SJCRH30 (cell line): ENCODE measurements around the gene NDUFA1. TPM values are rescaled to one million over a fixed set of nuclear protein-coding genes. Genes with fewer than 3 reads are reported as not detected.
A peak's percentile ranks its signal among the peaks of the same experiment; 100 is the strongest.
"Not testable (repeated sequence)": the region's sequence is repeated elsewhere in the genome, so short reads cannot be mapped to it uniquely, and the experiment has no call there.

Source experiments
- DNase-seq, 2 experiments: peaks; one replicate each; pipeline ENCODE4 v3.0.0-alpha.2; 2015 to 2020
- H3K27ac ChIP-seq: fragments of 250-450 bp; sonication (Bioruptor Pico); 2 replicates; pipeline ENCODE4 v1.5.1; 2020; ENCODE audit warnings: mild to moderate bottlenecking, moderate library complexity
- H3K27me3 ChIP-seq: fragments of 250-450 bp; sonication (Bioruptor Pico); 2 replicates; pipeline ENCODE4 v1.5.1; 2020; ENCODE audit warnings: mild to moderate bottlenecking, moderate library complexity
- H3K36me3 ChIP-seq: fragments of 250-450 bp; sonication (Bioruptor Pico); 2 replicates; pipeline ENCODE4 v1.5.1; 2020; ENCODE audit warnings: mild to moderate bottlenecking, moderate library complexity
- H3K4me1 ChIP-seq: fragments of 250-450 bp; sonication (Bioruptor Pico); 2 replicates; pipeline ENCODE4 v1.5.1; 2020; ENCODE audit warnings: mild to moderate bottlenecking, moderate library complexity
- H3K4me3 ChIP-seq: fragments of 250-450 bp; sonication (Bioruptor Pico); 2 replicates; pipeline ENCODE4 v1.5.1; 2020; ENCODE audit warnings: mild to moderate bottlenecking, moderate library complexity
- H3K9me3 ChIP-seq: fragments of 250-450 bp; sonication (Bioruptor Pico); replicated peaks from 2 replicates; pipeline ENCODE4 v1.5.1; 2020; ENCODE audit warnings: mild to moderate bottlenecking, moderate library complexity
- total RNA-seq: library from RNA; depleted of rRNA; stranded (reverse); fragments of >200 nt; shearing (Covaris generic); gene quantifications from 2 replicates; pipeline ENCODE4 v1.2.3, GENCODE V29; 2014

The NDUFA1 gene
- total RNA-seq, 1 experiment from 2014 or later: 293 TPM

DNA sequence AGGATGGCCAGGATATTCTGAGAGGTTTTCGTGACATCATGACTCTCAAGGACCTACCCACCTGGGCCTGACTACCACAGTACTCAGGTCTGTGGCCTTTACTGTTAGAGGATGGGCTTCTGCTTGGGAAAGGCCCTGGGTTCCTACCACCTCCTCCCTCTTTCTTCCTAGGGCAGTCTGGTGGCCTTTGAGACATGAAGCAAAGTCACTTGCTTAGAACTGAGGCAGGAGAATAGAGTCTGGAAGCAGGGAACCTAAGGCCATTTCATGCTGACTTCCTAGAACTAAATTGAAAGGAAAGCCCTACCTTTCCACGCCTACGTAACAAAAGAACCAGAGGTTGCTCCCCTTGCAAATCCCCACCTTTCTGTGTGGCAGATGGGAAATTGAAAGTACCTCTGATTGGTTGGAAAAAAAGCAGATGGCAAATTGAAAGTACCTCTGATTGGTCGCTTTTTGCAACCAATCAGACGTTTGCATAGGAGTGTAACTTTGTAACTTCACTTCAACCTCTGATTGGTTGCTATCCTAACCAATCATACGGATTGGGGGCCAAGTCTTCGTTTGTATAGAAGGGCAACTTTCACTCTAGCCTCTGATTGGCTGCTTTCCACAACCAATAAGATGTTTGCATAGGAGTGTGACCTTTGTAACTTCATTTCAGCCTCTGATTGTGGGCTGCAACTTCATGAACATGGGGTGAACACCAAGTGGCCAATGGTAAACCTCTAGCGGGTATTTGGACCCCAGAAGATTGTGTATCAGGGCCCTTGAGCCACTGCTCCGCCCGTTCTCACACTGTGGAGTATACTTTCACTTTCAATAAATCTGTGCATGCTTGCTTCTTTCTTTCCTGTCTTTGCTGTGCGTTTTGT is 14.2 kb downstream of the NDUFA1 start:
- peak; percentile 34 to 68 for DNase-seq

GRCh38 chrX:119887721-119888425 is 16.2 kb downstream of the NDUFA1 start:
- H3K27me3 ChIP-seq: no peaks in the 10 kb centered on the region
- H3K4me3 ChIP-seq: peak overlapping the region; percentile 61
- DNase-seq: peak; percentile 90 to 94
- H3K27ac ChIP-seq: no peak overlapping the region
- H3K4me1 ChIP-seq: peaks cover 3% of the 10 kb centered on the region; the same call in 1 of the 2 replicates
- no peaks in the 10 kb centered on the region for H3K9me3 ChIP-seq
- H3K36me3 ChIP-seq: no peaks in the 10 kb centered on the region

More for the DNA sequence above, 14.2 kb downstream of the NDUFA1 start:
- no peaks in the 10 kb centered on the region for H3K27me3 ChIP-seq
- no peaks in the 10 kb centered on the region for H3K9me3 ChIP-seq
- no peak overlapping the region for H3K27ac ChIP-seq
- no peaks in the 10 kb centered on the region for H3K36me3 ChIP-seq
- H3K4me3 ChIP-seq: no peak overlapping the region
- peaks cover 3% of the 10 kb centered on the region; the same call in 1 of the 2 replicates for H3K4me1 ChIP-seq

GRCh38 chrX:119890626-119891025 is 19.0 kb downstream of the NDUFA1 start:
- not testable (repeated sequence) for DNase-seq, H3K27me3 ChIP-seq, H3K36me3 ChIP-seq, H3K4me1 ChIP-seq, H3K4me3 ChIP-seq, H3K9me3 ChIP-seq, H3K27ac ChIP-seq

DNA sequence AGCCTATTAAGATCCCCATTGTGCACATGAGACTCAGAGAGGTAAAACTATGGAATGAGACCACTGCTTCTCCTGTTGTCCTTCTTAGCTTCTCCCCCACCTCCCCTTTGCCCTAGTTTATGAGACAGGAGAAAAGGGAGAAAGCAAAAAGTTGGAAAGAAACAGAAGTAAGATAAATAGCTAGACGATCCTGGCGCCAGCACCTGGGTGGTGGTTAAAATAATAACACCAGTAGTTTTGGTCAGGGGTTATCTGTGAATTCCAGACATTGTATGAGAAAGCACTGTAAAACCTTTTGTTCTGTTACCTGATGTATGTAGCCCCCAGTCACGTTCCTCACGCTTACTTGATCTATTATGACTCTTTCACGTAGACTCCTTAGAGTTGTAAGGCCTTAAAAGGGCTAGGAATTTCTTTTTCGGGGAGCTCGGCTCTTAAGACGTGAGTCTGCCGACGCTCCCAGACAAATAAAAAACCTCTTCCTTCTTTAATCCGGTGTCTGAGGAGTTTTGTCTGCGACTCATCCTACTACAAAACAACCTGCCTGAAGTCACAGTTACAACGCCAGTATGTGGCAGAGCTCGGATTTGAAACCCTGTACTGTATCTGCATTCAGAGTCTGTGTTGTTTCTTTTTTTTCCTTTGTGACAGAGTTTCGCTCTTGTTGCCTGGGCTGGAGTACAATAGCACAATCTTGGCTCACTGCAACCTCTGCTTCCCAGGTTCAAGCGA is 20.5 kb downstream of the NDUFA1 start:
- not testable (repeated sequence) for DNase-seq, H3K4me3 ChIP-seq, H3K4me1 ChIP-seq, H3K27ac ChIP-seq, H3K36me3 ChIP-seq, H3K9me3 ChIP-seq, H3K27me3 ChIP-seq

- H3K27me3 ChIP-seq: no peaks in the 10 kb centered on the region
- no peaks in the 10 kb centered on the region for H3K9me3 ChIP-seq
- no peaks in the 10 kb centered on the region for H3K36me3 ChIP-seq
- H3K4me1 ChIP-seq: no peaks in the 10 kb centered on the region
- no peak within 1 kb of the TSS for H3K27ac ChIP-seq
- DNase-seq: no peak
- H3K4me3 ChIP-seq: no peak within 1 kb of the TSS
Measured at GRCh38 chrX:119895843-119896326, 24.3 kb downstream of the NDUFA1 start, which contains the start of gene AKAP14. Gene AKAP14 (plus strand): TSS chrX:119895893. CDS start chrX:119903224, 7,331 bp downstream.

DNA sequence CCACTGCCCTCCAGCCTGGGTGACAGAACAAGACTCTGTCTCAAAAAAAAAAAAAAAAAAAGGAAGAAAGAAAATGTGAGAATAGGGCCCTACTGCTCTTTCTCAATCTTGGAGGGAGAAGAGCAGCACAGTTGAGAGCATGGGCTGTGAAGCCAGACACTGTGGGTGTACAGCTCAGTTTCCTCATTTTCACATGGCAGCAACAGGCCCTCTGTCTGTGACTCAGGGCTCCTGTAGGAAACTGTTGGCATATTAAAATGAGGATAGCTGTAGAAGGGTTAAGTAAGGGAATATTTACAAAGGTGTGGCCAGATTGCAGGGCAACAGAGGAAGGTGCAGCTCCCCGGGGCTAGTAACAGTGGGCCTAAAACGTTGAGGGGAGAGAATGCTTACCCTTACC is 27.5 kb downstream of the NDUFA1 start:
- Histone ChIP-seq H3K27ac (no peak overlapping the region), H3K27me3 (no peaks in the 10 kb centered on the region), H3K9me3 (no peaks in the 10 kb centered on the region), H3K4me1 (no peaks in the 10 kb centered on the region), H3K36me3 (no peaks in the 10 kb centered on the region), H3K4me3 (no peak overlapping the region)
- no peak for DNase-seq

GRCh38 chrX:119900976-119901375 is 29.3 kb downstream of the NDUFA1 start:
- DNase-seq: no peak
- H3K36me3 ChIP-seq: no peaks in the 10 kb centered on the region
- no peaks in the 10 kb centered on the region for H3K27me3 ChIP-seq

GRCh38 chrX:119916310-119916709 is 44.7 kb downstream of the NDUFA1 start:
- Histone ChIP-seq H3K9me3 (no peaks in the 10 kb centered on the region), H3K4me1 (no peaks in the 10 kb centered on the region; the same call in 1 of the 2 replicates), H3K27me3 (no peaks in the 10 kb centered on the region), H3K4me3 (no peak overlapping the region), H3K36me3 (no peaks in the 10 kb centered on the region), H3K27ac (no peak overlapping the region)
- no peak for DNase-seq

More at GRCh38 chrX:119900976-119901375, 29.3 kb downstream of the NDUFA1 start:
- Histone ChIP-seq H3K4me3 (no peak overlapping the region), H3K27ac (no peak overlapping the region), H3K9me3 (no peaks in the 10 kb centered on the region), H3K4me1 (no peaks in the 10 kb centered on the region)

GRCh38 chrX:119917877-119918276 is 46.2 kb downstream of the NDUFA1 start:
- no peaks in the 10 kb centered on the region for H3K36me3 ChIP-seq
- DNase-seq: no peak
- H3K27ac ChIP-seq: no peak overlapping the region
- no peaks in the 10 kb centered on the region for H3K27me3 ChIP-seq
- H3K9me3 ChIP-seq: no peaks in the 10 kb centered on the region
- no peak overlapping the region for H3K4me3 ChIP-seq
- no peaks in the 10 kb centered on the region; the same call in 1 of the 2 replicates for H3K4me1 ChIP-seq

DNA sequence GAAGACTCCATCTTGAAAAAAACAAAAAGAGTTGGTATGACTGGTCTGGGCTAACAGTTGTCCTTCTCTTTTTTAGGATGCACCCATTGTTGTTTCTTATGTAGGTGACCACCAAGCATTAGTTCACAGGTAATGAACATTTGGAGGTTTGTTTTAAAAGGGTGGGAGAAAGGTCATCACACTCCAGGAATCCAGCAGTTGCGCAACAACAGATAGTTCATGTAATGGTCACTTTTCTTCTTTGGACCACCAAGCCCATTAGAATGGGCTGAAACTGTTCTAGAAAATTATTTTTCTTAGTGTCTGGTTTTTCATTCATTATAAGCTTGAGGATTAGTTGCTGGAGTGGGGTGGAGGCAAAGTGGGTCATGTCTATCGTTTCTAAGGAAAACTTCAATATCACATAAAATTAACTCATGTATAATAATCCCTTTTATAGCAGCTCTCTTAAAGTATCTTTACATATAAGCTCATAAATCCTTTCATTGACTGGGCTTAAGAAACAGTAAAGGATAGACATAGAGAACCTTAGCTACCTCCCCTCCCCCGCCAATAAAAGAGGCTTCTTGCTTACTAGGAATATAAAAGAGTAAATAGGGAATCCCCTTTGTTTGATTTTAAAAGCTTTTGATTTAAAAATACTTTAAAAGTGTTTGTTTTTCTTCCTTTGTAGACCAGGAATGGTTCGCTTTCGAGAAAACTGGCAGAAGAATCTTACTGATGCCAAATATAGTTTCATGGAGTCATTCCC is 48.4 kb downstream of the NDUFA1 start:
- no peaks in the 10 kb centered on the region for H3K27me3 ChIP-seq
- DNase-seq: no peak

DNA sequence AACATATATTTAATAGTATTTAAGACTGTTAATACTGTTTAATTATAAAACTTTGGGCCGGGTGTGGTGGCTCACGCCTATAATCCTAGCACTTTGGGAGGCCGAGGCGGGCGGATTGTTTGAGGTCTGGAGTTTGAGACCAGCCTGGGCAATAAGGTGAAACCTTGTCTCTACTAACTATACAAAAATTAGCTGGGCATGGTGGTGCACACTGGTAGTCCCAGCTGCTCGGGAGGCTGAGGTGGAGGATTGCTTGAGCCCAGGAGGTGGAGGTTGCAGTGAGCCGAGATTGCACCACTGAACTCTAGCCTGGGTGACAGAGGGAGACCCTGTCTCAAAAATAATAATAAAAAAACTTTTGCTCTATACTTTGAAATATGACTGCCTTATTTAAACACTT is 50.8 kb downstream of the NDUFA1 start:
- H3K36me3 ChIP-seq, H3K27ac ChIP-seq, H3K9me3 ChIP-seq, H3K4me3 ChIP-seq, DNase-seq, H3K4me1 ChIP-seq, H3K27me3 ChIP-seq: not testable (repeated sequence)

More for the DNA sequence above, 48.4 kb downstream of the NDUFA1 start:
- no peak overlapping the region for H3K4me3 ChIP-seq
- no peak overlapping the region for H3K27ac ChIP-seq
- no peaks in the 10 kb centered on the region for H3K9me3 ChIP-seq
- no peaks in the 10 kb centered on the region; the same call in 1 of the 2 replicates for H3K4me1 ChIP-seq
- 0 out of 2 replicates have a peak, but pooled peaks cover 2% of the 10 kb centered on the region for H3K36me3 ChIP-seq
